Heart left ventricle (tissue), 13 donors: ENCODE data around the gene S100A4.

Experiments
- POLR2A ChIP-seq, 2 donors: fragments of 450-650 bp; IDR thresholded peaks; one replicate each; pipeline ENCODE4 v1.6.1; 2017; ENCODE audit warnings: antibody characterized with exemption in 2 of 2, mild to moderate bottlenecking in 2 of 2, moderate library complexity in 2 of 2
- TF ChIP-seq, protein P1 (sequence below), 12 donors: fragments of 200-600 bp; sonication (generic) in 4 of 12; IDR thresholded peaks; one replicate each; pipeline versions ENCODE4 v1.5.0 to v1.8.0; 2018 to 2022; ENCODE audit warnings: antibody characterized with exemption in 12 of 12, mild to moderate bottlenecking in 5 of 12
- donor health status: ischemic (EF 13 %, LVEDD 7.1; RV severe dilation, severe dysfunction).
- donor health status: DM: no; HTN: yes; CAD: no.
- donor health status: DM: no; HTN: no; CAD: no.
- donor health status: ischemic (EF 25% LVEDD 6.9; RV normal size, moderate dysfunction).
- donor health status: ischemic (EF 25% LVEDD 5.7; RV mildly dilated, moderate dysfunction).
- donor health status: ischemic (EF 35%, LVEDD 5.7; RV mildly dilated, moderate dysfunction).
- donor health status: nonischemic (EF 11% LVEDD 7.7; RV severe dilation, severe dysfunction).
- donor health status: DM: yes; HTN: yes; CAD: no.
- donor health status: PGD.
- donor health status: ischemic (EF 29% LVEDD 5.4; RV normal size, mild dysfunction).
- donor health status: nonischemic (EF 23%, LVEDD 6.1; RV moderate dilation, normal function).

DNA sequence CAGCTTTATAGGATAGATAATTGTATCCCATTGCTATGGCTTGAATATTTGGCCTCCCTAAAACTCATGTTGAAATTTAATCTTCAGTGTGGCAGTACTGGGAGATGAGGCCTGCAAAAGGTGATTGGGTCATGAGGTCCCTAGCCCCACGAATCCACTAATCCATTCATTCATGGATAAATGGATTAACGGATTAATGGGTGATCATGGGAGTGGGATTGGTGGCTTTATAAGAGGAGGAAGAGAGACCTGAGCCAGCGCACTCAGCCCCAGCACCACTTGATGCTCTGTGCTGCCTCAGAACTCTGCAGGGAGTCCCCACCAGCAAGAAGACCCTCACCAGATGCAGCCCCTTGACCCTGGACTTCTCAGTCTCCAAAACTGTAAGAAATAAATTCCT lies 41.8 kb downstream of the S100A4 start:
- TF ChIP-seq, protein P1, sequence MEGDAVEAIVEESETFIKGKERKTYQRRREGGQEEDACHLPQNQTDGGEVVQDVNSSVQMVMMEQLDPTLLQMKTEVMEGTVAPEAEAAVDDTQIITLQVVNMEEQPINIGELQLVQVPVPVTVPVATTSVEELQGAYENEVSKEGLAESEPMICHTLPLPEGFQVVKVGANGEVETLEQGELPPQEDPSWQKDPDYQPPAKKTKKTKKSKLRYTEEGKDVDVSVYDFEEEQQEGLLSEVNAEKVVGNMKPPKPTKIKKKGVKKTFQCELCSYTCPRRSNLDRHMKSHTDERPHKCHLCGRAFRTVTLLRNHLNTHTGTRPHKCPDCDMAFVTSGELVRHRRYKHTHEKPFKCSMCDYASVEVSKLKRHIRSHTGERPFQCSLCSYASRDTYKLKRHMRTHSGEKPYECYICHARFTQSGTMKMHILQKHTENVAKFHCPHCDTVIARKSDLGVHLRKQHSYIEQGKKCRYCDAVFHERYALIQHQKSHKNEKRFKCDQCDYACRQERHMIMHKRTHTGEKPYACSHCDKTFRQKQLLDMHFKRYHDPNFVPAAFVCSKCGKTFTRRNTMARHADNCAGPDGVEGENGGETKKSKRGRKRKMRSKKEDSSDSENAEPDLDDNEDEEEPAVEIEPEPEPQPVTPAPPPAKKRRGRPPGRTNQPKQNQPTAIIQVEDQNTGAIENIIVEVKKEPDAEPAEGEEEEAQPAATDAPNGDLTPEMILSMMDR (IDR thresholded peaks at IDR 0.05): no peak
- TF ChIP-seq POLR2A (IDR thresholded peaks at IDR 0.05): no peak
